GM23338 (cell line): ENCODE measurements around the gene NRAS. TPM values are rescaled to one million over a fixed set of nuclear protein-coding genes. Genes with fewer than 3 reads are reported as not detected.

Experiments
- ATAC-seq: fragments of 200-7000 bp; cut with Tn5 transposase; 3 replicates; pipeline ENCODE4 v1.9.1; 2020
- DNase-seq: peaks from one replicate; pipeline ENCODE4 v3.0.0-alpha.2; 2015; ENCODE audit warnings: low spot score
- H2AFZ ChIP-seq: fragments of 200-600 bp; sonication (generic); 2 replicates; pipeline ENCODE4 v1.8.0; 2016; ENCODE audit warnings: antibody characterized with exemption, mild to moderate bottlenecking, moderate library complexity
- H3F3A ChIP-seq: fragments of 200-600 bp; sonication (generic); replicated peaks from 2 replicates; pipeline ENCODE4 v1.8.0; 2017; ENCODE audit warnings: antibody characterized with exemption, mixed run types, low read depth
- H3K27ac ChIP-seq: fragments of 200-600 bp; sonication (generic); 2 replicates; pipeline ENCODE4 v1.6.1; 2016; ENCODE audit warnings: low read depth
- H3K27me3 ChIP-seq: fragments of 200-600 bp; sonication (generic); 2 replicates; pipeline ENCODE4 v1.8.0; 2016; ENCODE audit warnings: mild to moderate bottlenecking, mixed run types, moderate library complexity; ENCODE audit not compliant: insufficient read depth
- H3K36me3 ChIP-seq: fragments of 200-600 bp; sonication (generic); 2 replicates; pipeline ENCODE4 v1.8.0; 2016; ENCODE audit warnings: mild to moderate bottlenecking; ENCODE audit not compliant: insufficient read depth
- H3K4me1 ChIP-seq: fragments of 200-600 bp; sonication (generic); 2 replicates; pipeline ENCODE4 v1.8.0; 2016; ENCODE audit warnings: mild to moderate bottlenecking, moderate library complexity; ENCODE audit not compliant: insufficient read depth
- H3K4me2 ChIP-seq: fragments of 200-600 bp; sonication (generic); 2 replicates; pipeline ENCODE4 v1.7.1; 2017; ENCODE audit warnings: mixed run types
- H3K4me3 ChIP-seq: fragments of 200-600 bp; sonication (generic); 2 replicates; pipeline ENCODE4 v1.6.1; 2016; ENCODE audit warnings: mixed run types
- H3K79me2 ChIP-seq: fragments of 200-600 bp; sonication (generic); replicated peaks from 2 replicates; pipeline ENCODE4 v1.8.0; 2017; ENCODE audit warnings: mild to moderate bottlenecking; ENCODE audit not compliant: insufficient read depth
- H3K9me2 ChIP-seq: fragments of 200-600 bp; sonication (generic); 2 replicates; pipeline ENCODE4 v1.8.0; 2017; ENCODE audit not compliant: insufficient read depth
- H4K20me1 ChIP-seq: fragments of 200-600 bp; sonication (generic); replicated peaks from 2 replicates; pipeline ENCODE4 v1.8.0; 2017; ENCODE audit warnings: mild to moderate bottlenecking; ENCODE audit not compliant: insufficient read depth
- H3K27ac Mint-ChIP-seq: 2 replicates; pipeline ENCODE4 v1.8.0; 2020; ENCODE audit warnings: inconsistent platforms, mild to moderate bottlenecking, moderate library complexity, mixed read lengths
- H3K27me3 Mint-ChIP-seq: 3 replicates; pipeline ENCODE4 v1.8.0; 2022; ENCODE audit warnings: low read depth, mild to moderate bottlenecking, moderate library complexity, mixed read lengths, inconsistent platforms; ENCODE audit not compliant: insufficient read depth, poor library complexity
- H3K36me3 Mint-ChIP-seq: 3 replicates; pipeline ENCODE4 v1.8.0; 2021; ENCODE audit warnings: low read depth, mild to moderate bottlenecking, inconsistent platforms, moderate library complexity, mixed read lengths
- H3K4me1 Mint-ChIP-seq: 3 replicates; pipeline ENCODE4 v1.8.0; 2020; ENCODE audit warnings: mild to moderate bottlenecking, inconsistent platforms, mixed read lengths
- H3K4me3 Mint-ChIP-seq: 3 replicates; pipeline ENCODE4 v1.8.0; 2021; ENCODE audit warnings: moderate library complexity, mild to moderate bottlenecking, inconsistent platforms, mixed read lengths
- H3K9me3 Mint-ChIP-seq: 3 replicates; pipeline ENCODE4 v1.8.0; 2020; ENCODE audit warnings: moderate library complexity, mild to moderate bottlenecking, inconsistent platforms, mixed read lengths
- CREB1 ChIP-seq: fragments of 250-450 bp; sonication (Bioruptor Pico); IDR thresholded peaks from 2 replicates; pipeline ENCODE4 v1.5.0; 2020; ENCODE audit warnings: low read depth, mild to moderate bottlenecking, moderate library complexity
- EZH2 ChIP-seq: fragments of 200-600 bp; sonication (generic); IDR thresholded peaks from one replicate; pipeline ENCODE4 v1.8.0; 2017; ENCODE audit warnings: antibody characterized with exemption, mild to moderate bottlenecking, low read depth; ENCODE audit not compliant: unreplicated experiment
- EZH2phosphoT487 ChIP-seq: fragments of 200-600 bp; sonication (generic); IDR thresholded peaks from one replicate; pipeline ENCODE4 v1.8.1; 2018; ENCODE audit warnings: antibody characterized with exemption; ENCODE audit not compliant: unreplicated experiment
- JUNB ChIP-seq: IDR thresholded peaks from one replicate; pipeline ENCODE4 v1.6.1; 2016; ENCODE audit warnings: antibody characterized with exemption; ENCODE audit not compliant: unreplicated experiment
- NANOG ChIP-seq: IDR thresholded peaks from 2 replicates; pipeline ENCODE4 v1.6.1; 2016; ENCODE audit warnings: antibody characterized with exemption, borderline replicate concordance
- POLR2AphosphoS5 ChIP-seq: IDR thresholded peaks from 2 replicates; pipeline ENCODE4 v1.6.1; 2016; ENCODE audit warnings: antibody characterized with exemption, low read depth
- STAT1 ChIP-seq: IDR thresholded peaks from one replicate; pipeline ENCODE4 v1.6.1; 2016; ENCODE audit warnings: antibody characterized with exemption; ENCODE audit not compliant: unreplicated experiment
- ZNF114 ChIP-seq: fragments of 250-450 bp; sonication (Bioruptor Pico); IDR thresholded peaks from 2 replicates; pipeline ENCODE4 v1.5.0; 2020; ENCODE audit warnings: mild to moderate bottlenecking, moderate library complexity
- ZNF331 ChIP-seq: fragments of 250-450 bp; sonication (Bioruptor Pico); IDR thresholded peaks from 2 replicates; pipeline ENCODE4 v1.5.0; 2020; ENCODE audit warnings: low read depth, mild to moderate bottlenecking, moderate library complexity
- ZNF462 ChIP-seq: fragments of 250-450 bp; sonication (Bioruptor Pico); IDR thresholded peaks from 2 replicates; pipeline ENCODE4 v1.5.0; 2020; ENCODE audit warnings: mild to moderate bottlenecking, moderate library complexity
- polyA plus RNA-seq: library from polyadenylated mRNA; unstranded; fragments of >200 nt; fragmentation: Nextera tagmentation; extraction: Ambion mirVana; gene quantifications from 2 replicates; pipeline ENCODE4 v1.2.1, GENCODE V29; 2016
- total RNA-seq: library from RNA; depleted of rRNA; stranded (reverse); fragments of >200 nt; shearing (Covaris generic); gene quantifications from 2 replicates; pipeline ENCODE4 v1.2.3, GENCODE V29; 2014
- TF ChIP-seq, protein P1 (sequence below): IDR thresholded peaks from 2 replicates; pipeline ENCODE4 v1.6.1; 2016; ENCODE audit warnings: antibody characterized with exemption
- TF ChIP-seq, protein P2 (sequence below): IDR thresholded peaks from one replicate; pipeline ENCODE4 v1.6.1; 2018; ENCODE audit warnings: antibody characterized with exemption; ENCODE audit not compliant: unreplicated experiment
- TF ChIP-seq, protein P3 (sequence below), 2 experiments: fragments of 200-600 bp in 1 of 2; sonication (generic) in 1 of 2; conservative IDR thresholded peaks; 2 replicates each; pipeline versions ENCODE4 v1.5.1 to v1.6.1; 2016 to 2017; ENCODE audit warnings: antibody characterized with exemption in 2 of 2, low read depth in 2 of 2, mild to moderate bottlenecking in 2 of 2, moderate library complexity in 1 of 2

Gene NRAS
- total and polyA plus RNA-seq, 2 experiments from 2014 or later = 22.3 to 83.2 TPM

- no peaks in the 10 kb centered on the region for H3K9me3 Mint-ChIP-seq
- H3K79me2 ChIP-seq = peaks cover 100% of the 10 kb centered on the region
Observed at GRCh38 chr1:114741963-114742746, 25.6 kb upstream of the NRAS start.

More at GRCh38 chr1:114741963-114742746, 25.6 kb upstream of the NRAS start:
- peaks cover 20% of the 10 kb centered on the region for H3K36me3 ChIP-seq
- Mint-ChIP-seq H3K4me3 (no peak overlapping the region), H3K36me3 (peaks cover 81% of the 10 kb centered on the region), H3K4me1 (peaks cover 9% of the 10 kb centered on the region; the same call in 2 of the 3 replicates), H3K27me3 (no peaks in the 10 kb centered on the region), H3K27ac (peak overlapping the region; percentile 54; the same call in 1 of the 2 replicates)
- no peak overlapping the region for H3K4me2 ChIP-seq
- H3F3A ChIP-seq = no peaks in the 10 kb centered on the region
- peaks cover 51% of the 10 kb centered on the region for H4K20me1 ChIP-seq
- H3K27me3 ChIP-seq = no peaks in the 10 kb centered on the region
- H3K4me1 ChIP-seq = peaks cover 3% of the 10 kb centered on the region
- no peak overlapping the region for H2AFZ ChIP-seq
- no peaks in the 10 kb centered on the region for H3K9me2 ChIP-seq
- H3K4me3 ChIP-seq = no peak overlapping the region
- no peak for TF ChIP-seq JUNB
- TF ChIP-seq, protein P1, sequence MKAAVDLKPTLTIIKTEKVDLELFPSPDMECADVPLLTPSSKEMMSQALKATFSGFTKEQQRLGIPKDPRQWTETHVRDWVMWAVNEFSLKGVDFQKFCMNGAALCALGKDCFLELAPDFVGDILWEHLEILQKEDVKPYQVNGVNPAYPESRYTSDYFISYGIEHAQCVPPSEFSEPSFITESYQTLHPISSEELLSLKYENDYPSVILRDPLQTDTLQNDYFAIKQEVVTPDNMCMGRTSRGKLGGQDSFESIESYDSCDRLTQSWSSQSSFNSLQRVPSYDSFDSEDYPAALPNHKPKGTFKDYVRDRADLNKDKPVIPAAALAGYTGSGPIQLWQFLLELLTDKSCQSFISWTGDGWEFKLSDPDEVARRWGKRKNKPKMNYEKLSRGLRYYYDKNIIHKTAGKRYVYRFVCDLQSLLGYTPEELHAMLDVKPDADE = no peak
- no peak for TF ChIP-seq ZNF462 (CRISPR knock-in tag)
- TF ChIP-seq EZH2phosphoT487 = no peak
- TF ChIP-seq POLR2AphosphoS5 = no peak
- TF ChIP-seq ZNF331 (CRISPR knock-in tag) = no peak
- no peak for TF ChIP-seq EZH2
- no peak for TF ChIP-seq NANOG
- no peak for TF ChIP-seq CREB1 (CRISPR knock-in tag)
- TF ChIP-seq, protein P2, sequence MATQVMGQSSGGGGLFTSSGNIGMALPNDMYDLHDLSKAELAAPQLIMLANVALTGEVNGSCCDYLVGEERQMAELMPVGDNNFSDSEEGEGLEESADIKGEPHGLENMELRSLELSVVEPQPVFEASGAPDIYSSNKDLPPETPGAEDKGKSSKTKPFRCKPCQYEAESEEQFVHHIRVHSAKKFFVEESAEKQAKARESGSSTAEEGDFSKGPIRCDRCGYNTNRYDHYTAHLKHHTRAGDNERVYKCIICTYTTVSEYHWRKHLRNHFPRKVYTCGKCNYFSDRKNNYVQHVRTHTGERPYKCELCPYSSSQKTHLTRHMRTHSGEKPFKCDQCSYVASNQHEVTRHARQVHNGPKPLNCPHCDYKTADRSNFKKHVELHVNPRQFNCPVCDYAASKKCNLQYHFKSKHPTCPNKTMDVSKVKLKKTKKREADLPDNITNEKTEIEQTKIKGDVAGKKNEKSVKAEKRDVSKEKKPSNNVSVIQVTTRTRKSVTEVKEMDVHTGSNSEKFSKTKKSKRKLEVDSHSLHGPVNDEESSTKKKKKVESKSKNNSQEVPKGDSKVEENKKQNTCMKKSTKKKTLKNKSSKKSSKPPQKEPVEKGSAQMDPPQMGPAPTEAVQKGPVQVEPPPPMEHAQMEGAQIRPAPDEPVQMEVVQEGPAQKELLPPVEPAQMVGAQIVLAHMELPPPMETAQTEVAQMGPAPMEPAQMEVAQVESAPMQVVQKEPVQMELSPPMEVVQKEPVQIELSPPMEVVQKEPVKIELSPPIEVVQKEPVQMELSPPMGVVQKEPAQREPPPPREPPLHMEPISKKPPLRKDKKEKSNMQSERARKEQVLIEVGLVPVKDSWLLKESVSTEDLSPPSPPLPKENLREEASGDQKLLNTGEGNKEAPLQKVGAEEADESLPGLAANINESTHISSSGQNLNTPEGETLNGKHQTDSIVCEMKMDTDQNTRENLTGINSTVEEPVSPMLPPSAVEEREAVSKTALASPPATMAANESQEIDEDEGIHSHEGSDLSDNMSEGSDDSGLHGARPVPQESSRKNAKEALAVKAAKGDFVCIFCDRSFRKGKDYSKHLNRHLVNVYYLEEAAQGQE = no peak
- TF ChIP-seq STAT1 = no peak
- TF ChIP-seq ZNF114 (CRISPR knock-in tag) = no peak
- TF ChIP-seq, protein P3, sequence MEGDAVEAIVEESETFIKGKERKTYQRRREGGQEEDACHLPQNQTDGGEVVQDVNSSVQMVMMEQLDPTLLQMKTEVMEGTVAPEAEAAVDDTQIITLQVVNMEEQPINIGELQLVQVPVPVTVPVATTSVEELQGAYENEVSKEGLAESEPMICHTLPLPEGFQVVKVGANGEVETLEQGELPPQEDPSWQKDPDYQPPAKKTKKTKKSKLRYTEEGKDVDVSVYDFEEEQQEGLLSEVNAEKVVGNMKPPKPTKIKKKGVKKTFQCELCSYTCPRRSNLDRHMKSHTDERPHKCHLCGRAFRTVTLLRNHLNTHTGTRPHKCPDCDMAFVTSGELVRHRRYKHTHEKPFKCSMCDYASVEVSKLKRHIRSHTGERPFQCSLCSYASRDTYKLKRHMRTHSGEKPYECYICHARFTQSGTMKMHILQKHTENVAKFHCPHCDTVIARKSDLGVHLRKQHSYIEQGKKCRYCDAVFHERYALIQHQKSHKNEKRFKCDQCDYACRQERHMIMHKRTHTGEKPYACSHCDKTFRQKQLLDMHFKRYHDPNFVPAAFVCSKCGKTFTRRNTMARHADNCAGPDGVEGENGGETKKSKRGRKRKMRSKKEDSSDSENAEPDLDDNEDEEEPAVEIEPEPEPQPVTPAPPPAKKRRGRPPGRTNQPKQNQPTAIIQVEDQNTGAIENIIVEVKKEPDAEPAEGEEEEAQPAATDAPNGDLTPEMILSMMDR (conservative IDR thresholded peaks at IDR 0.05; ENCODE audit: low read depth in 2 of 2) = no peak
- no peak overlapping the region for H3K27ac ChIP-seq
- ATAC-seq = no peak
- no peak for DNase-seq
